ENCODE measurements around the gene TSHZ2.
"Not testable (repeated sequence)": the region's sequence is repeated elsewhere in the genome, so short reads cannot be mapped to it uniquely, and the experiment has no call there.

The TSHZ2 gene

GRCh38 chr20:53362736-53363135 is 390.6 kb downstream of the TSHZ2 start:
- no peak for DNase-seq
- intact Hi-C loops (cut with DNase I), result no loop called here

DNA sequence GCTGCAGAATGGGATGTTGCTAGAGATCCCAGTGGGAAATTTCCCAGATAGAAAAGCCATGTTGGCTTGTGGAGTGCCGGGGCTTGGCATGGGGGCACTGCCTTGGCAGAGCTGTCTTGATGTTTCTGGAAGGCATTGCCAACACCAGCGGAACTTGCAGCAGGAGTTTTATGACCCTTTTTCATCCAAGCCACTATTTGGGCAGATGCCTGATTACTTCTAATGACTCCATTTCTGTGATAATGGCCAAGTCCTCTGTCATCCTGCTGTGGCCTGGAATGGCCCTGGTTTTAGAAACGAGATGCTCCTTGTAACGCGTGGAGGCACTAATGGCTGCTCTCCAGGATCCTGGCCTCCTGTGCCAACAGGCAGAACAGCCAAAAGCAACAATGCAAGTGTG is 392.5 kb downstream of the TSHZ2 start:
- intact Hi-C loops (cut with DNase I), result no loop called here
- DNase-seq, result peak in 7 of 42 donors; percentile 5 to 44 (median 12)

DNA sequence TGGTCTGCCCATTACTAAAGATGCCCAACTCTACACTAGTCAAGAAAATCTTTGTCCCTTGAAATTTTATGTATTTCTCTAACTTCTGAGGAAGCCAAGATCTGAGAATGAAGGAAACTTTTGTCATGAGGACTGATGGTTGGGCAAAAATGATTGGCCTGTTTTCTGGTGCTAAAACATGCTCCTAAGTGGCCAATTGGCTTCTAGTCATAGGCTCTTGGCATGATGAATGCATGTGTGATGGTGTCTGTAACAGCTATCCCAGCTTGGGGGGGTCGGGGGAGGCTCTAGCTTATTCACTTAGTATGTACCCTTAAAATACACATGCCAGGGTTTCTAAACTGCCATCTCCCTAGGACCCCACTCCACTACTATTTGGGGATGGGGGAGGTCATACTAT is 392.9 kb downstream of the TSHZ2 start:
- intact Hi-C loops (cut with DNase I), result no loop called here
- DNase-seq, result no peak

DNA sequence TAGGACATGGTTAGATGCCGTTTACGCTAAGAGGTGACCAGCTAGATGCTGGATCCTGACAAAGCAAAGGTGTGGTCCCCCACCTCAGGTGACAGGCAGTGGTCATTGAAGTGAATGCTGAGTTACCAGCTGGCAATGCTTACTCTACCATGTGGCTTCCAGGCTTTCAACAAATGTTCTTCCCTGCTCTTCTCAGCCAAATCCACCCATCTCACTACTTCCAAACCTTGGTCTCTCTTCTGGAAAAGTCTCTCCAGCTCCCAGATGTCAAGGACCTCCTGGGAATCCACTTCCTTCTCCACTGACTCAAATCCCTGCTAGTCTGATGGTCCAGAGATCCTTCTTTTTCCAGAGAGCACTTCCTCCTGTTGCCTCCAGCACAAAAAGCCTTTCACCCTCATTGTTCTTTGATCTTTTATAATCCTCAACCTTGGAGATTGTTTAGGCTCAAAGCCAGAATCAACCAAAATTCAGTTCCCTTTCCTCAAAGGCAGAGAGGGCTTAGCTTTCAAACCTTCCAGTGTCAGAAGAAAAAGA is 393.4 kb downstream of the TSHZ2 start:
- intact Hi-C loops (cut with DNase I), result no loop called here
- no peak for DNase-seq

GRCh38 chr20:53366928-53367327 is 394.8 kb downstream of the TSHZ2 start:
- DNase-seq; intact Hi-C loops (cut with DNase I): not testable (repeated sequence)

- intact Hi-C loops (cut with DNase I), result no loop called here
- DNase-seq, result peak in 1 of 42 donors; percentile 28
These were observed 397.7 kb downstream of the TSHZ2 start for GRCh38 chr20:53369871-53370270.

- intact Hi-C loops (cut with DNase I), result no loop called here
- no peak for DNase-seq
These were observed 398.3 kb downstream of the TSHZ2 start for GRCh38 chr20:53370345-53370961.

DNA sequence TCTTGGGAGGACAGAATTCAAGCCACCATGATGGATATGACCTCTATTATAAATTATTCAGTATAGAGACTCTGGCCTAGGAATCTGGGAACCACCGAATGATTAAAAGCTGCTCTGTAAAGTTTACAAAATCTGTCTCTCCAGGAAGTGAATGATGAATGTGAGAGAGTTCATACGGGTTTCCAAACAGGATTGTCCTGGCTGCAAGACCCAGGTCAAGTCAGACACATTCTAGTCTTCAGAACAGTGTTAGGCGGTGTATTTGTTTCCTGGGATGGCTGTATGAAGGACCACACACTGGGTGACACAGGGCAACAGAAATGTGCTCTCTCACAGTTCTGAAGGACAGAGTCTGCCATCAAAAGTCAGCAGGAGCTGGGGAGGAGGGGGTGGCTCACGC is 399.1 kb downstream of the TSHZ2 start:
- DNase-seq, result no peak
- intact Hi-C loops (cut with DNase I), result no loop called here

DNA sequence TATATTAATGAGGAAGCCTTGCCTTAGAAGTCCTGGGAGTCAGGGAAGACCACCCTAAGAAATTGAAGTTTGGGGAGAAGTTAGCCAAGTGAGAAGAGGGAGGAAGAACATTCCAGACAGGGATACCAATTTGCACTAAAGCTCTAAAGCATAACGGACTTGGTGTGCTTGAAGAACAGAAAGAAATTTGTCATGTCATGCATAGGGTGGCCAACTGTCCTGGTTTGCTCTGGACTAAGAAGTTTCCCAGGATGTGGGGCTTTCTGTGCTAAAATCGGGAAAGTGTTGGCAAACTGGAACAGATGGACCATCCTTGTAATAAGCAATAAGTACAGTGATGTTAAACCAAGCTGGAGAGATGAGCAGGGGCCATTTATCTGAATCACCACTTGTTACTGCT is 403.9 kb downstream of the TSHZ2 start:
- no peak for DNase-seq
- intact Hi-C loops (cut with DNase I), result no loop called here

DNA sequence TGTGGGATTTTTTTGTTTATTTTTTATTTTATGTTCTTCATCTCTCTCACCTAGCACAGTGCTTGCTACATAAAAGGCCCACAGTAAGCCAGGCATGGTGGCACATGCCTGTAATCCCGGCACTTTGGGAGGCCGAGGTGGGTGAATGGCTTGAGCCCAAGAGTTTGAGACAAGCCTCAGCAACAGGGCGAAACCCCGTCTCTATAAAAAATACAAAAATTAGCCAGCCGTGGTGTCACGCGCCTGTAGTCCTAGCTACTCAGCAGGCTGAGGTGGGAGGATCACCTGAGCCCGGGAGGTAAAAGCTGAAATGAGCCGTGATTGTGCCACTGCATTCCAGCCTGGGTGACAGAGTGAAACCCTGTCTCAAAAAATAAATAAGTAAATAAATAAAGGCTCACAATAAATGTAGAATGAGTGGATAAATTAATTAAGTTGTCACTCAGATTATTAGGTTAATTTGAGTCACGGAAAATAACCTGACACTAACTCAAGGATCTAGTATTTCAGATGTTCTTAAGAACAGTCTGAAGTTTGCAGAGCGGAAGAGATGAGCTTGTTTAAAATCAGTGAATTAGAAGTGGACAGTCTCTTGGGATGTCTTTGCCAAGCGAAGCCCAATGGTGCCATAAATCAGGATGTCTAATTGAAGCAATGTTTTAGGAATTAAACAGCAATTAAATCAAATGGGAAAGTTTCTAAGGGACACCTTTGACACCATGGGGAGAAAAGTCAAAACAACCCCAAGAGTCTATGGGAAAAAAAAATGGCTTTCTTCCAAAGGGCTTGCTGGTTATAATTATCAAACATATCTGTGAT is 407.1 kb downstream of the TSHZ2 start:
- intact Hi-C loops (cut with DNase I), result no loop called here
- DNase-seq, result peak in 10 of 42 donors; percentile 3 to 48 (median 21)

- intact Hi-C loops (cut with DNase I), result no loop called here
- no peak for DNase-seq
These were observed 407.6 kb downstream of the TSHZ2 start for GRCh38 chr20:53379833-53380120.

DNA sequence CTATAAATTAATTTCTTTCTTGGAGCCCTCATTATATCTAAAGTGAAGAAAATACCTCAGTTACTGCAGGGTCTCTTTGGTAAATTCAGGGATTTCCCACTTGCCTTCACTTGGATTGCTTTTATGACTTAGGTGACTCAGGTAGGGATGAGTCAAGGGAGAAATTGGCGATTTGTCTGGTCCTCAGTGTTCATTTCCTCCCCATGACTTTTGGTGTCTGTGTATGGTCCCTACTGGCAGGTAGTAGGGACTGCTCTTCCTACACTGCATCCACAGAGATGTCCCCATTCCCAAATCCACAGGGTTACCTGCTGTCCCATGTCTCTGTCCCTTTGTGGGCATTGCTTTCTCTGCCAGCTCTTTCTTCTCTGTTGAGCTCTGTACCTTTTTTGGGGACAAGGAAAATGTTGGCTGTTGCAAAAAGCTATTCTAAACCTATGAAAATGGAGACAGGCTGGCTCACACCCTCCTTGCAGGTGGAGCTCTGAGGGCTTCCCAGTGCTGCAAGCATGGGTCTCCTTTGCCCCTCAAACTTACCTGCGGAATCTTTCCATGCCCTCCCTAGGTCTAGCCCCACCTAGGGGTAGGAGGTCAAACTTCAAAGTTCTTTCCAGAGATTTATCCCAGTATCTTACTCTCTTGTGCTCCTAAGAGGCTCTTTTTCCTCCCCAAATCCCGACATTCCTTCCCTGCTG is 409.6 kb downstream of the TSHZ2 start:
- no peak for DNase-seq
- intact Hi-C loops (cut with DNase I), result no loop called here

GRCh38 chr20:53382263-53382844 is 410.2 kb downstream of the TSHZ2 start:
- intact Hi-C loops (cut with DNase I), result no loop called here
- no peak for DNase-seq

GRCh38 chr20:53383916-53384315 is 411.8 kb downstream of the TSHZ2 start:
- no peak for DNase-seq
- intact Hi-C loops (cut with DNase I), result no loop called here

DNA sequence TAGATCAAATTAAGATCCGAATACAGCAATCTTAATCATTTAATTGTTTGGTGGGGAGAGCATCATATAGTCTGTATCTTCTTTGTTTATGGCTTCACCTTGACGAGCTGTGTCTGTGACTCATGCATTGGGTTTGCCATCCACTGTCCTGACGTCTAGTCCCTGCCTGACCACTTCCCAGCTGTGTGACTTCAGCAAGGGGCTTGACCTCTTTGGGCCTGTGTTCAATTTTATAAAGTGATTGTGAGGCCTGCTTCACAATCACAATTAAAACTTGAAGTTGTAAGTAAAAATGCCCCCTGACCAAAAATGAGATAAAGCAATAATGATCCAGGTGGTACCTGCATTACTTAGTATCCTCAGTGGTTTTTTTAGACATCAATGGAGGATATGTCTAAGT is 412.2 kb downstream of the TSHZ2 start:
- no peak for DNase-seq
- intact Hi-C loops (cut with DNase I), result no loop called here

DNA sequence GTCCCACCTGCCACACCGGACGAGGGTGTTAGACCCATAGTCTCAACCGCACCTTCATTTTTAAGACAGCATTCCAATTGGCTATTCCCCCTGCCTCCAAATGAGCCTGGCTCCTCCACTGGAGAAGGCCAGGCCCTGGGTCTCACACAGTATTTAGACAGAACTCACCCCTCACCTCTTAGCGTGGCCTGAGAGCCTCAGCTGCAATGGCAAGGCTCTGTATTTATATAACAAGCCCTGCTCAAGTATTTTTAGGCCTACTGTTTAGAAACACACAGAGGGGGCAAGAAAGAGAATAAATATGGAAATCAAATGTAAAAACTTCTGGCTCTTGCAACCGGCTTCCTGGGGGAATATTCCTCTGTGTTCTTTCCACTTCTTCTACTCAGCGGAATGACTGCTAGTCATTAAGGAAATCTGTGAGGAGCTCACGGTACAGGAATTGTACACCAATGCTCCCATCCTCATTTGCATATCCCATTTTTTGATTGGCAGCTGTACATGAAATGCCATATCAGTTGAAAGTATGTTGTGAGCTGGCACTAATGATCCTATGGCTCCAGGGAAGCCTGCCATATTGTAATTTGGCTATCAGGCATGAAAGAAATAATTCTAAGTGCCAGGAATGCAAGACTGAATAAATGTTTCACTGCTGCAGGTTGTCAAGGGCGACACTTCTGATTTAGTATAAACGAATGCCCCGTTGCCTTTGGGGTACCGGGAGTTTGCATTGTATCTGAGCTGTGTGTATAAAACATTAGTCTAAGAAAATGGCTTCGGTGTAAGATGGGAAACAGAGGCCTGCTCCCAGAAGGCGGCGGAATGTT is 414.0 kb downstream of the TSHZ2 start:
- DNase-seq, result no peak
- intact Hi-C loops (cut with DNase I), result no loop called here

DNA sequence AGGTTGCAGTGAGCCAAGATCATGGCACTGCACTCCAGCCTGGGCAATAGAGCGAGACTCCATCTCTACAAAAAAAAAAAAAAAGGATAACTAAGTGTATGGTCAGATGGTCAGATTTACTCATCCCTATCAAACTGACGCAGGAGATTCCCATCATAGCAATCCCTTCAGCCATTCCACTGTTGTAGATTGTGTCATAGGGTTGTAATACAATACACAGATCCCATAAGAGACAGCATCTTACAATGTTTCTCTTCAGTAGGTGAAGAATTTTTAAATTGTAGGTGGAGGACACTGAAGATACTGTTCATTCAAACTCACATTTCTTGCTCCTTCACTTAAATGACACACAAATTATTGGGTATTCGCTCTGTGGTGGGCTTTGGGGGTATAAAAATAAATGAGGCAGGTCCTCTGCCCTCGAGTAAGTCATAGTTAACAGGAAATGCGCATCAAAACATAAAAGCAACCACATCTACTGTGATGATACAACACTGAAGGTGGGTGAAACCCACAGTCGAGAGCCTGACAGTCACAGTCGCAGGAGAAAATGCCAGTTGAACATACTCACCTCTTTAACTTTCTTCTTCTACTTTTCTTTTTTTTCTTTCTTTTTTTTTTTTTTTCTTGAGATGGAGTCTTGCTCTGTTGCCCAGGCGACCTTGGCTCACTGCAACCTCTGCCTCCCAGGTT is 416.0 kb downstream of the TSHZ2 start:
- DNase-seq, result no peak
- intact Hi-C loops (cut with DNase I), result no loop called here

GRCh38 chr20:53389516-53390300 is 417.6 kb downstream of the TSHZ2 start:
- intact Hi-C loops (cut with DNase I), result no loop called here
- no peak for DNase-seq

All from head of caudate nucleus (tissue), 42 donors.